NCI-H460 (cell line): ENCODE measurements around the gene MAN2A2. TPM values are rescaled to one million over a fixed set of nuclear protein-coding genes. Genes with fewer than 3 reads are reported as not detected.

Source experiments
- DNase-seq: peaks from one replicate; pipeline ENCODE4 v3.0.0-alpha.2; 2016; ENCODE audit warnings: low read depth; ENCODE audit errors: extremely low read depth
- small RNA-seq, 2 experiments: library from RNA; depleted of rRNA; stranded (forward); fragments of <200 nt; gene quantifications; one replicate each; pipeline ENCODE3, GENCODE V24; 2014
- total RNA-seq: library from RNA; depleted of rRNA; stranded (reverse); fragments of >200 nt; shearing (Covaris generic); gene quantifications from 2 replicates; pipeline ENCODE4 v1.2.3, GENCODE V29; 2014; rRNA removed

Gene MAN2A2
- total RNA-seq, 1 experiment from 2014 or later, result 19.9 TPM

- DNase-seq, result peak; percentile 55
Observed at GRCh38 chr15:90956274-90957030, 53.4 kb downstream of the MAN2A2 start.

DNA sequence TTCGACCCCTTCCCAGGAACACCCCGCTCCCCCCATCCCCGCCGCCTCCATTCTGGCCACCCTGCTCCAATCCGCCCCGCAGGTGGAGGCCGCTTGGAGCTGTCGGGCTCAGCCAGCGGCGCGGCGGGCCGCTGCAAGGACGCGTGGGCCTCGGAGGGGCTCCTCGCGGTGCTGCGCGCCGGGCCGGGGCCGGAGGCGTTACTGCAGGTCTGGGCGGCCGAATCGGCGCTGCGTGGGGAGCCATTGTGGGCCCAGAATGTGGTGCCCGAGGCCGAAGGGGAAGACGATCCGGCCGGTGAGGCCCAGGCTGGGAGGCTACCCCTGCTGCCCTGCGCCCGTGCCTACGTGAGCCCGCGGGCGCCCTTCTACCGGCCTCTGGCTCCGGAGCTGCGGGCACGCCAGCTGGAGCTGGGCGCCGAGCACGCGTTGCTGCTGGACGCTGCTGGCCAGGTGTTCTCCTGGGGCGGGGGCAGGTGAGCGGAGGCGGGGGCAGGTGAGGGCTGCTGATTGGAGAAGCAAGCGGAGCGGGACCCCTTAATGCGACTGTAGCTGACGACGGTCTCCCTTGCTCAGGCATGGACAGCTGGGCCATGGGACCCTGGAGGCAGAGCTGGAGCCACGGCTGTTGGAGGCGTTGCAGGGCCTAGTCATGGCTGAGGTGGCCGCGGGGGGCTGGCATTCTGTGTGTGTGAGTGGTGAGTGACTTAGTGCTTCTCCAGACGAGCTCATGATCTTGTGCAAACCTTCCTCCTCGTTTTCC is 54.1 kb downstream of the MAN2A2 start:
- DNase-seq, result no peak

GRCh38 chr15:90957791-90958190 is 54.7 kb downstream of the MAN2A2 start:
- DNase-seq, result no peak

- DNase-seq, result no peak
Observed at GRCh38 chr15:90959028-90959595, 56.0 kb downstream of the MAN2A2 start.

DNA sequence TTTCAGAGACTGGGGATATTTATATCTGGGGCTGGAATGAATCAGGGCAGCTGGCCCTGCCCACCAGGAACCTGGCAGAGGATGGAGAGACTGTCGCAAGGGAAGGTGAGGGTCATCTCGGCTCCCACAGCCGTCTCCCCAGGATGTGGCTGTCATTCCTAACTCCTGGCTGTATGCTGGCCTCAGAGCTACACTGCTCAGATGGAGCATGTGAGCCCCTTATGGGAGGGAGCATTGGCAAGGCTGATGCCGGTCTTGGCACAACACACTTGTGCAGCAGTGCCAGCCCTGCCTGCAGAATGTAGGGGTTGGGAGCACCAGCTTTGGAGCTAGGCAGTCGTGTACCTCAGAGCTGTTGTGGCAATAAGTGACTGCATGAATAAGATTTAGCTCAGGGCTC is 56.8 kb downstream of the MAN2A2 start:
- no peak for DNase-seq

GRCh38 chr15:90960298-90961091 is 57.4 kb downstream of the MAN2A2 start:
- DNase-seq, result no peak

GRCh38 chr15:90962021-90962420 is 58.9 kb downstream of the MAN2A2 start:
- DNase-seq, result no peak

DNA sequence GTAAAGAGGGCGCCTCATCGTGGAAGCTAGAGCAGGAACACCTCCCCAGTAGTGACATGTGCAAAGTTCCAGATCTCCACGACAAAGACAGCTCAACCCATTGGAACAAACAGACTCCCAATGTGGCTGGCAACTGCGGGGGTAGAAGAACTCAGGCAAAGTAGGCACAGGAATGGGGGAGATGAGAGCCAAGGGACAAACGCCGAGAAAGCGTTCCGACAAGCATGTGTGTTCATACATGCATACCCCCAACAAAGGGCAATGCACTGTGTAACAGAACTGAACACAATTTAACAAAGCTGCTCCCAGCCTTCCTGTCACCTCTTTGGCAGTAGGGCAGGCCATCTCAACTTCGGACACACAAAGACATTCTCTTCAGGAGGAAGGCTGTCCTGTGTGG is 63.2 kb downstream of the MAN2A2 start:
- no peak for DNase-seq

DNA sequence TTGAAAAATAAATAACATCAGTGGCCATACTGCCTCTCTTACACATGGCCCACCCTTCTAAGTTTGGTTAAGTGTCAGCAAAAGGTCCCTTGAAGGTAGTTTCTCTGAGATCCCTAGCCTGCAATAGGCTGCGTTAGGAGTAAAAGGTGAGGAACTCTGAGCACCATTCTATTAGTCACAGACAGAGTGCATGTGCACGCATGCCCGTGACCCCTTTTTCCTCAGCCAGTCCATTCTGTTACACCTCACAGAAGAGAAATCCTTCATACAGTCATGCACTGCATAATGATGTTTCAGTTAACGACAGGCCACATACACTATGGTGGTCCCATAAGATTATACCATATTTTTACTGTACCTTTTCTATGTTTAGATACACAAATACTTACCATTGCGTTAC is 64.1 kb downstream of the MAN2A2 start:
- DNase-seq, result no peak

DNA sequence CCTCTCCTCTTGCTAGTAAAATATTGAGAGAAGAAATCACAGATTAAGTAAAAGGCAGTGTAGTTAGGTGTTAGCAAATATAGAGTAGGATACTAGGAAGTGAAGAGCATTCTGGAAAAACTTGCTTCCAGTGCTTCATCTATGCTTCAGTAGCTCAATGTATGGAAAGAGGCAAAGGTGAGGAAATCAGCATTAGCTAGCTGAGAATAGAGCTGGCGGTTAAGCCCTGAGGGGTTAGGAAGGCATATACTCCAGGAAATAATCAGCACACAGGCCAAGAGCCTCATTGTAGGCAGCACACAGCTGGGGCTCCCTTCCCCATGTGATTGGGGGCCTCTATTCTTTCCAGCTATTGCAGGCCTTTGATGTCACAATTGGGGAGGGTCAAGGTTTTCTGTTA is 65.3 kb downstream of the MAN2A2 start:
- no peak for DNase-seq

DNA sequence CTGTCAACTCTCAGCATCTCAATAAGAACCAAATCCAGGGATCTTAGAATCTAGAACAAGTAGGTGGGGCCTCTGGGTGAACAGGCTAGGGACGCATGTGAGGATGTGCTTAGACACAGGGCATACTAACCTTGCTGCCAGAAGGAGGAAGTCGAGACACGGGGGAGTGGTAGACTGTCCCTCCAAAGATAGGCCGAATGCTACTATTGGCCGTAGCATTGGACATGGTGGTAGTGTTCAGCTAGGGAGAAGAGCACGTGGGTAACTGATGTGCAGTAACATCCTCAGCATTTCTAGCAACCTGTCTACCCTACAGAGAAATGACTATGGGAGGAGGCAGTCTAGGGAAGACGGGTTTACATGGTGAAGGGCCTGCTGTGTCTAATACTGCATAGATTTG is 67.2 kb downstream of the MAN2A2 start:
- no peak for DNase-seq

DNA sequence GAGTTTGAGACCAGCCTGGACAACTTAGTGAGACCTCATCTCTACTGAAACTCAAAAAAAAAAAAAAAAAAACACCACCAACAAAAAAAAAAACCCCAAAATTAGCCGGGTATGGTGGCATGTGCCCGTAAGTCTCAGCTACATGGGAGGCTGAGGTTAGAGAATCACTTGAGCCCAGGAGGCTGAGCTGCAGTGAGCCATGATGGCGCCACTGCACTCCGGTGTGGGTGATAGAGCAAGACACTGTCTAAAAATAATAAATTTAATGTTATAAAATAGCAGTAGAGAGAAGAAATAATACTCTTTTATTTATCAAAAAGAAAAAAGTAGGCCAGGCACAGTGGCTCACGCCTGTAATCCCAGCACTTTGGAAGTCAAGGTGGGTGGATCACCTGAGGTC is 69.0 kb downstream of the MAN2A2 start:
- no peak for DNase-seq

Small RNA genes within 50 kb of the gene (small RNA-seq; reads per million reads assigned to genes)
- 0 reads per million in 2 experiments for gene RN7SL363P

Other genes starting within 250 kb of the MAN2A2 start
- gene BLM, start 186.0 kb upstream of the MAN2A2 start, total RNA-seq, result 9.9 and 10.6 TPM in 2 replicates
- gene FURIN, start 34.7 kb upstream of the MAN2A2 start, total RNA-seq, result 29.0 and 37.7 TPM in 2 replicates
- gene FES, start 18.8 kb upstream of the MAN2A2 start, total RNA-seq, result 0.59 TPM in 1 of 2 replicates, not detected in the other
- 19.7 and 21.1 TPM in 2 replicates for gene HDDC3, start 29.2 kb downstream of the MAN2A2 start, total RNA-seq
- gene UNC45A, start 32.0 kb downstream of the MAN2A2 start, total RNA-seq, result 30.3 and 31.5 TPM in 2 replicates
- gene RCCD1, start 51.6 kb downstream of the MAN2A2 start, total RNA-seq, result 24.1 TPM in 2 replicates
- 168 and 185 TPM in 2 replicates for gene PRC1, start 91.2 kb downstream of the MAN2A2 start, total RNA-seq
- 9.8 and 10.4 TPM in 2 replicates for gene VPS33B, start 119.3 kb downstream of the MAN2A2 start, total RNA-seq
- gene SV2B, start 197.0 kb downstream of the MAN2A2 start, total RNA-seq, result 0.03 and 0.05 TPM in 2 replicates